NAMALWA (cell line): ENCODE data around the gene TMED4.
A peak's percentile ranks its signal among the peaks of the same experiment; 100 is the strongest.
"Not testable (repeated sequence)": the region's sequence is repeated elsewhere in the genome, so short reads cannot be mapped to it uniquely, and the experiment has no call there.

ENCODE experiments used
- DNase-seq: peaks from one replicate; pipeline ENCODE4 v3.0.0-alpha.2; 2015; ENCODE audit warnings: low spot score

TMED4 gene

DNA sequence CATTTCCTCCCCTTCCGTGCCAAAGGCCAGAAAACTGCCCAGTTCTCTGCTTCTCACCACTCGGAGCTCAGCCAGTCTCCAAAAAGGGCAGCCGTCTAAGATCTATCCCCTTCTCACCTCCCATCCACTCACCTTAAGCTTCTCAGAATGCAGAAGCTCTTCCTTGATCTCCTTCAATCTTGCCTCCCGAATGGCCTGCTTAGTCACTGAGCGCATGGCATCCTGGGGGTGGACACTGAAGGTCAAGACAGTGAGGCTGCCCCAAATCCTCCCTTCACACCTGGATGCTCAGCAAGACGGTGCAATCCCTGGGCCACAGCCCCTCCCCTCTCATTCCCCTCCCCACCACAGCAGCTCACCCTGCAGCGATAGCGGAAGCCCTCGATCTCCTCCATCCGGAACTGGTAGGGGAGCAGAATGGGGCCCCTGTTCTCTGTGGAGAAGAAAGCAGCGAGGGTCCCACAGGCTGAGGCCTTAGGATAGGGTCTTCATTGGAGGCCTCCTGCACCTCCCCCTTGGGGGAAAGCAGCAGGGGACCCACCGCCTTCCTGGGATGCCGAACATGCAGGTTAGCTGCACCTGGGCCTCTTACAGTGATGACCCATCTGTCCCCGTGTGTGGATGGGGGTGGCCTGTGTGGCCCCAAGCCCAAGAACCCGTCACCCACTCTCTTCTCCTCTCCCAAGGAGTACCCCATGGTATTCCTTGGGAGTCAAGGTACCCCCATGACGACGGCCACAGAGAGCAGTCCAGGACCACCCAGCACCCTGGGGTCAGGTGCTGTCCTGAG is 13.1 kb downstream of the TMED4 start:
- DNase-seq: no peak

DNA sequence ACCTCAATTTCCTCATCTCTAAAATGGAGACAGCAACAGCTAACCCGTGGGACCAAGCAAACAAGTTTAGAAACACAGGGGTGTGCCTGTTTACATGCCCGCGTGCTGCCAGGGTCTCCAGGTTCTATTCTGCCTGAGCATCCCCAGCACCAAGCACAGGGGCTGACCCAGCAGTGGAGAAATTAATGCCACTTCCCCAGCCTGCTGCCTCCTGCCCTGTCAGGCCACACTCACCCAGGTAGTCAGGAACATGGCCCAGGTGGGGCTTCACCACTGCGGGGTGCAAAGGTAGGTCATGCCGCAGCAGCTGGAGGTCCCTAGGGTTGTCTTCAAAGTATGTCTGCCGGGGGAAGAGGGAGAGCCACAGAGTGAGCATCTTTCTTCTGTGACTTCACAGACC is 14.1 kb downstream of the TMED4 start:
- no peak for DNase-seq

GRCh38 chr7:44566680-44567079 is 15.4 kb downstream of the TMED4 start:
- DNase-seq: no peak

DNA sequence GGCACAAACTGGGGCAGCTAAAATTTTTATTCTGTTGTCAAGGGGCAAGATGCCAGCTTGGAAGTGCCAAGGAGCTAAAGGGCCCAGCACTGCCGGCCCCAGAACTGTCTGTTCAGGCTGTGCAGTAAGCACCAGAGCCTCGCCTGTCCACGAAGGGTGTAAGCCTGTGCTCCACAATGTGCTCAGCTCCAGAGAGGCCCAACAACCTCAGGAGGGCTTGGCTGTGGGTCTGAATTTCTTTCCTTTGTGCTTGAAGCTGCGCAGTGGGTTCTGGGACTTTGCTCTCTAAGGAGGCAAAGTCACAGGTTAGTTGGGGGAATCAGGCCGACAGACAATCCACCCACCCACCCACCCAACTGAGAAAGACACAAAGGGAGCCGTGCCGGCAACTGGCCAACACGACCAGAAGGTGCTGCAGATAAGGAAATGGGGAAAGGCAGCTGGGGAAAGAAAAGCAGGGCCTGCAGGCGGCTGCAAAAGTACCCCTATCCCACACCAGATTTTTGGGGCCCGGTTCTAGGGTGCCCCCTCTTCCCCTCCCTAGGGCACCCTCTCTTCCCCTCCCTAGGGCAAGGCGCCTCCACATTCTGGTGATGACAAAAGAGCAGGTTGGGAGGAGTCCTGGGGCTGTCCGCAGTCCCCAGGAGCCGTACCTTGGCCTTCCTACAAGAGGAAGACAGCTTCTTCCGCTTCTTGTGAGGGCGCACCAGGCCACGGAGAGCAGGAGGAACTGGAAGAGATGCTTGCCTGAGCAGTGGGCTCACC is 16.1 kb downstream of the TMED4 start:
- no peak for DNase-seq

- peak; percentile 80 for DNase-seq
Measured at GRCh38 chr7:44565097-44565794, 16.8 kb downstream of the TMED4 start.

DNA sequence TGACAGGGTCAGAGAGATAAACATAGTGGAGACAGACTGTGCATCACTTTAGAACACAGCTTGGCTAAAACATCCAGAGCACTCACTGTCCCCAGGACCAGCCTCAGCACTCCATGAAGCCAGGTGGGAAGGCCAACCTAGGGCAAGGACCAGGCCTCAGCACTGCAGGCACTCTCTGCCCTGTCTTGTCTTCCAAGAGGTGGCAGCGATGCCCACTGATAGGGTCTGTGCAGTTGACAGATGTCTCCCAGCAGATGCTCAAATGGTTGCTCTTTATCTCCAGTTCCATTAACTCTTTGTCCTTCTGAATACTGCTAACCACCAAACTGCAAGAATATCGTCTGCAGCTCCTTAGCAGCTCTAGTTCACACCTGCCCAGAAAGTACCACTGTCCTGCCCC is 17.4 kb downstream of the TMED4 start:
- DNase-seq: no peak

DNA sequence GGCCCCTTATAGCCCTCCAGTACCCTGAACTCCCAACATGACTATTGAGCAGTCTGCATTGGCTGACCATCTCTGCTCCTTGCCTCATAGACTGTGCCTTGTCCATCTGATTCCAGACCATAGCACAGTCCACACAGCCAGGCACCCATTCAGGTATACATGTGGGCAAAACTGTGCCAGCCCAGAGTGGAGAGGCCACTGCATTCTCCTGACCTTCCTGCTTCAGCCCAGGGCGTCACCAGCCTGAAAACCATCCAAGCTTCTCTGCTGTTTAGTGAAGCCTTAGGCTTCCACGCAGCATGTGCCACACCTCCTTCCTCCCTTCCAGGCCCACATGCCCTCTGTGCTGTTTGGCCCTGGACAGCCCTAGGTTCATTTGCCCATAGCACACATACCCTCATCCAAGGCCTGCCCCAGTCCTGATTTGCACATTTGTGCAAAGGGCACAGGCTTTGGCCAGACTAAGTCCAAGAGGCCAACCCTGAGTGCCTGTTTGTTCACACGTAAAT is 18.8 kb downstream of the TMED4 start:
- DNase-seq: no peak

DNA sequence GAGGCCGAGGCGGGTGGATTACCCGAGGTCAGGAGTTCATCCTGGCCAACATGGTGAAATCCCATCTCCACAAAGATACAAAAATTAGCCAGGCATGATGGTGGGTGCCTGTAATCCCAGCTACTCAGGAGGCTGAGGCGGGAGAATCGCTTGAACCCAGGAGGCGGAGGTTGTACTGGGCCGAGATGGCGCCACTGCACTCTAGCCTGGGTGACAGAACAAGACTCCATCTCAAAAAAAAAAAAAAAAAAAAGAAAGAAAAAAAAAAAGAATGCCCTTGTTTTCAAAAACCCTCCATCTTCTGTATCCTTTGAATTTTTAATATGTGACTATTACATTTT is 19.4 kb downstream of the TMED4 start:
- DNase-seq: not testable (repeated sequence)

DNA sequence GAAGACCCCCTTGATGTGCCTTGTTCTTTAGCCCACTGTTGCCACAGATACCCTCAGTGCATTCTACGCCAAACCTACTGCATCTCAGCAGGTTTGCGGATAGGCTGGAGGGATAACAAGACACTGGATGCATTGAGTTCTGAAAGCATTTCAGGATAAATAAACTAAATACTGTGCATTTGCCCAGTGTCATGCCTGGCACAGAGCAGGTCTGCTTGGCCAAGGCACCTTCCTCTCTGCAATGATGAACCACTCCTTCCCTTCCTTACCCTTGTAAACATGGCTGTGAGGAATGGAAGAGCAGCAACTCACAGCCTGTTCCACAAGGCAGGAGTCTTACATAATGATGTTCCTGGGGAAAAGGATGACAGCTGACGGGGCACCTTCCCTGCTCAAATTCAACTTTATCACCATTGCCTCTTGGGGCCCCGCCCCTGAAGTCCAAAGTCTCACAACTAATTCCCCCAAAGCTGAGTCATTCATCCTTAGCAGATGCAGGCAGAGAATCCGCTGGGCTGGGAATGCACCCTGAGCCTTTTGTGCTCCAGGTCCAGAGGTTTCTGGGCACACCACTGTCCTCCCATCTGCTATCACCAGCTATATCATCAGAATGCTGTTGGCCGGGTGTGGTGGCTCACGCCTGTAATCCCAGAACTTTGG is 19.9 kb downstream of the TMED4 start:
- DNase-seq: no peak

DNA sequence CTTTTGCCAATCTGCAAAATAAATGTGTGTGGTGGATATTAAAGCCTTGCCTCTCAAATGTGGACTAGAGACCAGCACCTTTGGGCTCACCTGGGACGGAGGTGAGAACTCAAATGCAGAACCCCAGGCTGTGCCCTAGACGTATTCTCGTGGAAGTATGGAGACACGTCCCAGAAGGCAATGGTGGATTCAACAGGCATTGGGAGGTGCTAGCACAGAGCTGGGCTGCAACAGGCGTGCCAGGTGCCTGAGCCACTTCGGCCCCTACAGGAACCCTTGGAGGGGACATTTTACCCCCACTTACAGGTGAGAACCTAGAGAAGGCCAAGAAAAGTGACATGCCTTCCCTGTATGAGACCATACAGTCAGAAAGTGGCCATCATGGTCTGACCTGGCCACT is 20.6 kb downstream of the TMED4 start:
- no peak for DNase-seq

GRCh38 chr7:44559485-44559884 is 22.5 kb downstream of the TMED4 start:
- no peak for DNase-seq

GRCh38 chr7:44557485-44557884 is 24.5 kb downstream of the TMED4 start:
- no peak for DNase-seq

GRCh38 chr7:44555350-44555749 is 26.7 kb downstream of the TMED4 start:
- DNase-seq: no peak

DNA sequence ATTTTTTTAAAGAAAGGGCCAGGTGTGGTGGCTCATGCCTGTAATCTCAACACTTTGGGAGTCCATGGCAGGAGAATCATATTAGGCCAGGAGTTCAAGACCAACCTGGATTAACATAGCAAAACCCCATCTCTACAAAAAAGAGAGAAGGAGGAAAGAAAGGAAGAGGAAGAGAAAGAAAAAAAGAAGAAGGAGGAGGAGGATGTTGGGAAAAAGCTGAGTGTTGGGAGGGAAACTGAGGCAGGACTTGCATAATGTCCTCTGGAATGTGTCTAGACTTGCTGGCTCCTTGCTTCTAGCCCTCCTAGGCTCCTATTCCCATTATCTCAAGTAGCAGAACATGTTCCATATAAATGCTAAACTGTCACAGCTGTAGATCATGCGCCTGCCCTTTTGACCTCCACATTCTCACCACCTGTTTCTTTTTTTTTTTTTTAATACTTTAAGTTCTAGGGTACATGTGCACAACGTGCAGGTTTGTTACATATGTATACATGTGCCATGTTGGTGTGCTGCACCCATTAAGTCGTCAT is 29.5 kb downstream of the TMED4 start:
- not testable (repeated sequence) for DNase-seq

- no peak for DNase-seq
Measured at GRCh38 chr7:44549457-44549856, 32.6 kb downstream of the TMED4 start.

DNA sequence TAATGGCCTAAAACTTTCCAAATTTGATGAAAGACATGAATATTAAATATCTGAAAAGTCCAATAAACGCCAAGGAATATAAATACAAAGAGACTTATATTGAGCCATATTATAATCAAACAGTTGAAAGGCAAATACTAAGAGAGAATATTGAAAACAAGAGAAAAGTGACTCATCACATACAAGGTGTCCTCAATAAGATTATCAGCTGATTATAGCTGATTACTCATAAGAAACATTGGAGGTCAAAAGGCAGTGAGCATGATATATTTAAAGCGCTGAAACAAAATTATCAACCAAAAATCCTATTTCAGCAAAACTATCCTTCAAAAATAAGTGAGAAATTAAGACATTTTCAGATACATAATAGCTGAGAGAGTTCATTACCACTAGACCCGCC is 33.1 kb downstream of the TMED4 start:
- DNase-seq: no peak

DNA sequence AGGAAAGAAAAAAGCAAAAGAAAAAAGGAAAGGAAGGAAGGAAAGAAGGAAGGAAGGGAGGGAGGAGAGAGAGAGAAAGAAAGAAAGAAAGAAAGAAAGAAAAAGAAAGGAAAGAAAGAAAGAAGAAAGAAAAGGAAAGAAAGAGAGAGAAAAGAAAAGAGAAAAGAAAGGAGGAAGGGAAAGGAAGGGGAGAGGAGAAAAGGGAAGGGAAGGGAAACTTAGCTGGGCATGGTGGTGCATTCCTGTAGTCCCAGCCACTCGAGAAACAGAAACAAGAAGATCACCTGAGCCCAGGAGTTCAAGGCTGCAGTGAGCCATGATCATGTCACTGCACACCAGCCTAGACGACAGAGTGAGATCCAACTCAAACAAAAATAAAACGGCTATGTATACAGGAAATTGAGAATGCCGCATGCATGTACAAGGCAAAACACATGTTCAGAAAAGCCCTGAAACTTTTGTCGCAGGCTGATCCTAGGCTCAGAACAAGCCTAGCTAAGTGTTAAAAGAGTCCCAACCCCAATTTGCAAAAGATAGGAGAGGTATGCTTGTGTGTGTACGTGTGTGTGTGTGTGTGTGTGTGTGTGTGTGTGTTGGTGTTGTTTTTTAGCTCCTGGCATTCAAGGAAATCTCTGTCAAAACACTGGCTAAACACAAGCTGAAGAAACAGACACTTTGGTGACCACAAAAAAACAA is 34.3 kb downstream of the TMED4 start:
- no peak for DNase-seq

- no peak for DNase-seq
Measured at GRCh38 chr7:44541876-44542610, 40.0 kb downstream of the TMED4 start.

GRCh38 chr7:44541028-44541869 is 40.8 kb downstream of the TMED4 start, which contains the start of gene NPC1L1:
TSS of gene NPC1L1 (minus strand) at chr7:44541330. CDS start at chr7:44541259, 71 bp downstream.
- no peak for DNase-seq

DNA sequence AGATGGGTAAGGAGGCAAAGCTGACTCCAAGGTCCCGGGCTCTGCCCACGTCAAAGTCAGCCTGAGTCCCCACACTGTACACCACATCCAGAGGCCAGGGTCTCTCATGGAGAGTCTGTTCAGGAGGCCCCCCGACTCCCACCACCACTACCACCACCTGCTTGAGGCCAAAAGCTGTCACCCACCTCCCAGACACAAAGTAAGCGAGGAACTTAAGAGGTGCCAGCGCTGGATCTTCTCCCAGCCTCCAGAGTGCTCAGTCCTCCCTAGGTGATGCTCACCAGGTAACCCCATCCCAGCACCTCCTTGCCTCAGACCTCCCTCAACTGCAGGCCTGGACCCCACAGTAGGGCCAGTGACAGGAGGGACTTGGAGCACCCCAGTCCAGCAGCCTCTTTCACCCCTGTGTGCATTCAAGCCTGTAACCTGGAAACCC is 41.4 kb downstream of the TMED4 start:
- no peak for DNase-seq
